GM19035 (cell line): ENCODE results near the gene KMT2E.

ENCODE experiments used
- ATAC-seq: cut with Tn5 transposase; IDR thresholded peaks from one replicate; pipeline ENCODE4 v1.9.1; 2021; ENCODE audit not compliant: unreplicated experiment

Gene KMT2E

GRCh38 chr7:105006367-105007136 lies 7.5 kb upstream of the KMT2E start:
- no peak for ATAC-seq

GRCh38 chr7:105007298-105007697 lies 6.7 kb upstream of the KMT2E start:
- ATAC-seq: no peak

- no peak for ATAC-seq
Observed at GRCh38 chr7:105009667-105010503, 4.1 kb upstream of the KMT2E start.

GRCh38 chr7:105010504-105011130 lies 3.4 kb upstream of the KMT2E start:
- no peak for ATAC-seq

GRCh38 chr7:105011141-105011830 lies 2.7 kb upstream of the KMT2E start:
- ATAC-seq: no peak

GRCh38 chr7:105011831-105012502 lies 2.0 kb upstream of the KMT2E start:
- ATAC-seq: no peak

GRCh38 chr7:105012503-105013220 lies 1.3 kb upstream of the KMT2E start:
- peak; percentile 69 for ATAC-seq

- ATAC-seq: peak; percentile 37
Observed at GRCh38 chr7:105013221-105013815, 687 bp upstream of the KMT2E start.

- ATAC-seq: no peak
Observed at GRCh38 chr7:105014693-105015389, 836 bp downstream of the KMT2E start.

- no peak for ATAC-seq
Observed at GRCh38 chr7:105015390-105015965, 1.5 kb downstream of the KMT2E start.

GRCh38 chr7:105016068-105016708 lies 2.2 kb downstream of the KMT2E start:
- no peak for ATAC-seq

- ATAC-seq: no peak
Observed at GRCh38 chr7:105016709-105017656, 3.0 kb downstream of the KMT2E start.

- ATAC-seq: no peak
Observed at GRCh38 chr7:105017657-105018365, 3.8 kb downstream of the KMT2E start.

- ATAC-seq: no peak
Observed at GRCh38 chr7:105019269-105019668, 5.3 kb downstream of the KMT2E start.

- no peak for ATAC-seq
Observed at GRCh38 chr7:105020926-105021325, 6.9 kb downstream of the KMT2E start.

GRCh38 chr7:105021352-105021751 lies 7.3 kb downstream of the KMT2E start:
- ATAC-seq: no peak
